ENCODE measurements around the gene KCND3.

The KCND3 gene

DNA sequence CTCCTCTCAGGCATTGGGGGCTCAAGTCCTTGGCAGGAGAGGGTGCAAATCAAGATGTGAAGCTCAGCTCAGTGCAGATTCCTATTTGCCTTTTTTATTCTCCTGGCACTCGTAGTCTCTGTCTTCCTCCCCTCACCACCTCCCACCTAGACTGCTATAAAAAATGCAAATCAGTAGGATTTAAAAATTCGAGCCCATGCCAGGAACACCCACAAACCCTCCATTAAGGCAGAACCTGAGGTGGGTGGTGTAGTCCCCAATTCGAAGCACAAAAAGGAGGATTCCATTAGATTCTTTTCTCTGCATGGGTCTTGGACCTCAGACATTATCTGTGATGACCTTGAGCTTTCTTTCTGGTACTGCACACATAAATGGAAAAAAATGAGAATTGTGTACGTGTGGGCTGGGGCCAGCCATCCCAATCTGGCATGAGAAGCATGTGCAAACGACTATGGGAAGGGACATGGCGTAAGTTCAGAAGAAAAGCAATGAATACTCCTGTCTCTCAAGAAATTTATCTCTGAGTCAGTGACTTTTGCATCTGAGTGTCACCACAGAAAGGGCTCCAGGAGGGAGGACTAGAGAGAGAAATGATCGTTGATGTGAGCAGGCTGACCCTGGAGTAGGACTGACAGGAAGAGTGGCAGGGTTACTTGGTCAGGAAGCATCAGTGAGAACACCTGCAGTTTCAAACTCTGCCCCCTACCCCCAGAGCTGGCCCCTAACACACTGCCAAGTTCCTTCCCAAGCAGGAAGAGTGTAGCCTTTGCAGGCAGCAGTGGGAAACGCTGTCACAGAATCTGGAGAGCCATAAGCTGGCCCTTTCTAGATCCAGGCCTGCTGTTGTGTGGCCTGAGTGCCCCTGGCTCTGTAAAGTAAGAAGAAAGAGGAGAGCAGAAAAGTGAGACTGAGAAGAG is 252.0 kb downstream of the KCND3 start:
- no peak for FAIRE-seq

DNA sequence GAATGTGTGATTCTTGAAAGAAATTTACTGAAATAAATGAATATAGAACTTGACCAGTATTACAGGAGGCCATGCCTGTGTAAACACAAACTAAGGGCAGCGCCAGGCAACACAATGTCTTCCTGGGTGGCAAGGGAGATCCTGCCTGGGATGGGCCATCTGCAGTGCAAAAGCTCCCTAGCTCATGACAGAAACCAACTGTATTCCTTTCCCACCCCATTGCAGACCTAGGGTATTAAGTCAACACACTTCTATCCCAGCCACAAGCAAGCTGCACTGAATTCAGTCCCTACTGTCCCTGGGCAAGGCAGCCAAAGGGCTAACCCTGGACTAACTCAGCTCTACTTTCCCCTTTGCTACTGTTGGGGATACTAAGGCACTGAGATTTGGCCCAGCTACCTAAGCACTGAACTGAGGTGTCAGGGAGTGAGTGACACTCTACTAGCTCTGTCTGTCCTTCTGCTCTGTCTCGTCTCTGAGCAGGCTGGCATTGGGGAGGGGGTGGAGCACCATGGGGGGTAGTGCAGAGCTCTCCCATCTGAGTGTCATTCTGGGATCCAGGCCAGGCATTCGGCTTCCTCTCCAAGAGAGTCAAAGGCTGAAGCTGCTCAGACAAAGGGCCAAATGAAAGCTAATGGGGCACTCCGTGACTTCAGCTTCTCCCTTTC is 252.8 kb downstream of the KCND3 start:
- no peak for FAIRE-seq

DNA sequence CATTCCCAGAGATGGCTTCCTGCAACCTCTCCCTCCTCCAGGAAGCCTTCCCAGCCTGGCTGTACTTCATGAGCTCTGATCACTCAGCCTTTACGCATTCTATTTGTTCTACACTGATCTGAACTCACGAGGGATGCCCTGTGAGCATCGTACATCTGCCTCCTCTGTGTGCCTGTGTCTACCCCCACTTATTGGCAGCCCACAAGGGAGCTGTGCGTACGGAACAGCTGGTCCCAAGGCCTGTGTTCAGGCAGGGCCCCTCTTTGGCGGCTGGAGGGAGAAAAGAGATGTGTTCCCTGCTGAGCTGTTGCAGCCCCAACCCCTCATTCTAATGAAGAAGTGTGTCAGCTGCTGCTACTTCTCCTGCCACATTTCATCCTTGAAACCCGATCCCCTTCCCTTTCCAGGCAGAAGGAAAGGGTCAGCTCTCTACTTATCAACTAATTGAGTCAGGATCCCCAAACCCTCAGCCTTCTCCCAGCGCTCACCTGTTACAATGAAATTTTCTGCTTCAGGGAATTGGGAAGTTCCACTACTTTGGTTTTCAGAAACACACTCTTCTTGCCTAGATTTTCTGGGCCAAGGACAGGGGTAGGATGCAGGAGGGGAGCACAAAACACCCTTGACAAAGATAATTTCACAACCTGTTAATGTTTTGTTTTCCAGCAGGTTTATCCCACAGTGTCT is 253.5 kb downstream of the KCND3 start:
- FAIRE-seq: no peak

DNA sequence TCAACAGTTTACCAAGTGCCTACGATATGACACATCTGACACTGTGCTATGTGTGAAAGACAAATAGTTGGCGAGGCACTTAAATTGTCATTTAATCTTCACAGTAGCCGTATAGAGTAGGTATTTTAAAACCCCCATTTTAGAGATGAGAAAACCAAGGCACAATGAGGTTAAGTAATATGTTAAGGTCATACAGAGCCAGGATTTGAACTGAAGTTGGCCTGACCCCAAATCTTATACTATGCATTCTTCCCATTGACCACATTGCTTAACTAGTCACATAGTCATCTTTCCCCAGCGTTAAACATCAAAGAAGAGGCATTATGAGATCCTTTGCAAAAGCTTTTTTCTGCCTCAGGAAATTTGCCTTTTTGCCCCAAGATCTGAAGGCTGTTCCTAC is 254.1 kb downstream of the KCND3 start:
- FAIRE-seq: no peak

- no peak for FAIRE-seq
Observed at GRCh38 chr1:111734856-111735255, 254.6 kb downstream of the KCND3 start.

DNA sequence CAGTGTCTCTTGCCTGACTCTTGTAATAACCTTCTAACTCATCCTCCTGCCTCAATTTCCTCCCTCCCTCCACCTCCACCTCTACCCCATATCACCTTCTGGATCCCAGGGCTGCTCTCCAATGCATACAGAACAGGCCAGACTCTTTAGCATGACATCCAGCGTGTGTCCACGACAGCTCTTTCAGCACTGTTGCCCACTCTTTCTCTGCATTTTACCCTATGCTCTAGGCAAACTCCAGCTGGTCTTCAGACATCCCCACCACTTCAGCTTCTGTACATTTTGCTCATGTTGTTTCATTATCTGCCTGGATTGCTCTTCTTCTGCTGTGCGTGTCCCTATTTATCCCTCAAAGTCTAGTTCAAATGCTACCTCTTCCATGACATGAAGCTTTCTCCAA is 255.0 kb downstream of the KCND3 start:
- FAIRE-seq: no peak

DNA sequence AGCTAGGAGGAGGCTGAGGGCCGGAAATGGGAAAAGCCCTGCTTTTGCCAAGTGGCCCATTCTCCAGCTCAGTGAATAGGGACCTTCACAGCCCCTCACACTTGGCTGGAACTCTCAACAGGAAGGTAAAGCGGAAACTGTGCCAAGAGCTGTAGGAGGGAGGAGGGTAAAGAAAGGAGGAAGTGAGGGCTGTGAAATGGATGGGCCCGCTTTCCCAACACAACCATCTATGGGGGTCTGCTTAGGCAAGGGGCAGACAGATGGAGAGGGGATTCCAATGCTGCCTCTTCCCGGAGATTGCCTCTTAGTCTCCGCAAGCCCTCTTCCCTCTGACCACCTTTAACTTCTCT is 255.5 kb downstream of the KCND3 start:
- no peak for FAIRE-seq

- no peak for FAIRE-seq
Observed at GRCh38 chr1:111733183-111733991, 256.1 kb downstream of the KCND3 start.

- FAIRE-seq: no peak
Observed at GRCh38 chr1:111732718-111733117, 256.8 kb downstream of the KCND3 start.

DNA sequence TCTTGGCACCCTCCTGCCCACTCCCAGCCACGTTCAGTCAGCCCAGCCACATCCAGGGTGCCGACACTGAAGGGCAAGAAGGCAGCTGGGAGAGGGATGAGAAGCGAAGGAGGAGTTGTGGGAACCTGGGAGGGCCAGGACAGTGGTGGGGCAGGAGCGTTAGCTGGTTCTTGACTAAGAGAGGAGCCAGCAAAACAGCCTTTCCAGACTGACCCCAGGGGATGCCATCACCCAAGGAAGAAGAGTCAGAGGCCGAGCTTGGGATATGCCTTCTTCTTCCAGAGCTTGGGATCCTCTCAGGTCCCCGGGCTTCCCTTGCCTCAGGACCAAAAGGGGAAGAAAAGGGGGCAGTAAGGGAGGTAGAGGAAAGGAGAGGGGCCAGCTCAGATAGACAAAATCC is 257.5 kb downstream of the KCND3 start:
- no peak for FAIRE-seq

GRCh38 chr1:111730706-111731105 is 258.8 kb downstream of the KCND3 start:
- no peak for FAIRE-seq

GRCh38 chr1:111729946-111730681 is 259.4 kb downstream of the KCND3 start:
- FAIRE-seq: no peak

- no peak for FAIRE-seq
Observed at GRCh38 chr1:111729271-111729921, 260.1 kb downstream of the KCND3 start.

GRCh38 chr1:111727056-111727455 is 262.4 kb downstream of the KCND3 start:
- no peak for FAIRE-seq

- no peak for FAIRE-seq
Observed at GRCh38 chr1:111725192-111725591, 264.3 kb downstream of the KCND3 start.

DNA sequence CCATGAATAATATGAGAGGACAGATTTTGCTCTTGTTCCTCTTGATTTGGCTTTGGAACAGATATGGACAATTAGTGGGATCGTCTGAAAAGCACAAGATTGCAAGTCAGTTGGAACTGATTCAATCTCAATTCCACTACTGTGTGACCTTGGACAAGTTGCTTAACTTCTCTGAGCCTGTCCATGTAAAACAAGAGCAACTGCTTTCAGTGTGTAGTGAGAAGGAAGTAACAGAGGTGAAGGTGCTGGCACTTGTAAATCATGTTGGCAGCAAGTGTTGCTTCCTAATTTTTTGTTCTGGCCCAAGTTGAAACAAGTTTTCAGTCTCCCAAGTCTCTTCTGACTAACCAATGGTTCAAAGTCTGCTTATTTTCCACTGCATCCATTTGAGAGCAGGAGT is 265.6 kb downstream of the KCND3 start:
- no peak for FAIRE-seq

- FAIRE-seq: no peak
Observed at GRCh38 chr1:111723091-111723806, 266.2 kb downstream of the KCND3 start.

- FAIRE-seq: no peak
Observed at GRCh38 chr1:111720977-111721786, 268.3 kb downstream of the KCND3 start.
